Calu3 (cell line): ENCODE data around the gene FHL2. TPM values are rescaled to one million over a fixed set of nuclear protein-coding genes. Genes with fewer than 3 reads are reported as not detected.

Experiments
- BruUV-seq: library from RNA; stranded (reverse); fragments of 400-500 nt; replicated peaks from 2 replicates; lab custom pipeline; 2021; lab: Mats Ljungman, UMichigan
- CTCF ChIA-PET: fragments of 300-600 bp; sonication (Branson Sonifier 250); formaldehyde crosslinking; loops from one replicate; lab custom pipeline; 2022; ENCODE audit warnings: antibody characterized with exemption; lab: Charles Lee
- DNase-seq: peaks from one replicate; pipeline ENCODE4 v3.0.0; 2022
- H3K27ac Mint-ChIP-seq: one replicate; pipeline ENCODE4 v1.8.0; 2022; ENCODE audit warnings: mixed read lengths; ENCODE audit not compliant: unreplicated experiment
- H3K27me3 Mint-ChIP-seq: one replicate; pipeline ENCODE4 v1.8.0; 2022; ENCODE audit warnings: mixed read lengths; ENCODE audit not compliant: unreplicated experiment
- H3K36me3 Mint-ChIP-seq: one replicate; pipeline ENCODE4 v1.8.0; 2022; ENCODE audit warnings: mild to moderate bottlenecking, moderate library complexity, mixed read lengths; ENCODE audit not compliant: insufficient read depth, unreplicated experiment
- H3K4me1 Mint-ChIP-seq: one replicate; pipeline ENCODE4 v1.8.0; 2022; ENCODE audit warnings: mild to moderate bottlenecking, low read depth, mixed read lengths; ENCODE audit not compliant: unreplicated experiment
- H3K4me3 Mint-ChIP-seq: one replicate; pipeline ENCODE4 v1.8.0; 2022; ENCODE audit warnings: mild to moderate bottlenecking, low read depth, moderate library complexity, mixed read lengths; ENCODE audit not compliant: unreplicated experiment
- H3K9me3 Mint-ChIP-seq: one replicate; pipeline ENCODE4 v1.8.0; 2022; ENCODE audit warnings: low read depth, mixed read lengths; ENCODE audit not compliant: unreplicated experiment
- CTCF ChIP-seq: fragments of 200-600 bp; IDR thresholded peaks from one replicate; pipeline ENCODE4 v1.8.0; 2022; ENCODE audit warnings: antibody characterized with exemption; ENCODE audit not compliant: unreplicated experiment
- intact Hi-C: fragments of 100-400 bp; cut with micrococcal nuclease; formaldehyde crosslinking; loops from one replicate; pipeline ENCODE4 v1.10.0; 2022; ENCODE audit not compliant: unreplicated experiment
- total RNA-seq: library from RNA; stranded (reverse); gene quantifications from 2 replicates; pipeline ENCODE4 v1.2.3, GENCODE V29; 2022

Gene FHL2
- total RNA-seq, 1 experiment from 2014 or later, result 51.9 TPM

- peaks cover 37% of the 10 kb centered on the region for H3K4me1 Mint-ChIP-seq
- DNase-seq, result no peak
- peaks cover 59% of the 10 kb centered on the region for H3K36me3 Mint-ChIP-seq
- peak overlapping the region; percentile 84 for H3K4me3 Mint-ChIP-seq
- intact Hi-C loops, result loop anchor here (2.0 kb wide), 3 partner anchors 19 to 121 kb away; no protein-coding TSS in a partner anchor
- no peaks in the 10 kb centered on the region for H3K27me3 Mint-ChIP-seq
- no peak for TF ChIP-seq CTCF
- CTCF ChIA-PET, result no interaction called here
- peak overlapping the region; percentile 74 for H3K27ac Mint-ChIP-seq
- no peaks in the 10 kb centered on the region for H3K9me3 Mint-ChIP-seq
- no TSS peak for BruUV-seq
Observed at GRCh38 chr2:105397953-105398335, 907 bp downstream of the FHL2 start.

- no peaks in the 10 kb centered on the region for H3K9me3 Mint-ChIP-seq
- BruUV-seq, result TSS peak; percentile 70
- H3K27me3 Mint-ChIP-seq, result no peaks in the 10 kb centered on the region
- H3K4me1 Mint-ChIP-seq, result peaks cover 45% of the 10 kb centered on the region
- no peak for TF ChIP-seq CTCF
- peak overlapping the region; percentile 84 for H3K4me3 Mint-ChIP-seq
- peaks cover 67% of the 10 kb centered on the region for H3K36me3 Mint-ChIP-seq
- CTCF ChIA-PET, result interaction anchor here (0.7 to 1.0 kb wide), 3 partner anchors 12 to 124 kb away, joined by 3 to 5 read pairs (median 3); no protein-coding TSS in a partner anchor
- peak; percentile 25 for DNase-seq
- peak overlapping the region; percentile 83 for H3K27ac Mint-ChIP-seq
- intact Hi-C loops, result loop anchor here (2.0 kb wide), 3 partner anchors 18 to 122 kb away; no protein-coding TSS in a partner anchor
Observed at GRCh38 chr2:105397025-105397722, 1.7 kb downstream of the FHL2 start.

GRCh38 chr2:105396254-105397024 lies 2.4 kb downstream of the FHL2 start:
- peak overlapping the region; percentile 84 for H3K4me3 Mint-ChIP-seq
- CTCF ChIA-PET, result interaction anchor here (0.6 to 1.0 kb wide), 4 partner anchors 13 to 181 kb away, joined by 3 to 5 read pairs (median 3); no protein-coding TSS in a partner anchor
- no peaks in the 10 kb centered on the region for H3K27me3 Mint-ChIP-seq
- no peak for TF ChIP-seq CTCF
- no peaks in the 10 kb centered on the region for H3K9me3 Mint-ChIP-seq
- peak; percentile 80 for DNase-seq
- H3K36me3 Mint-ChIP-seq, result peaks cover 74% of the 10 kb centered on the region
- H3K27ac Mint-ChIP-seq, result peak overlapping the region; percentile 83
- peaks cover 52% of the 10 kb centered on the region for H3K4me1 Mint-ChIP-seq
- no TSS peak for BruUV-seq
- intact Hi-C loops, result loop anchor here (2.0 kb wide), 3 partner anchors 18 to 122 kb away; no protein-coding TSS in a partner anchor

GRCh38 chr2:105395691-105396090 lies 3.2 kb downstream of the FHL2 start:
- no peak for DNase-seq
- Mint-ChIP-seq H3K36me3 (peaks cover 82% of the 10 kb centered on the region), H3K9me3 (peaks cover 4% of the 10 kb centered on the region), H3K27me3 (no peaks in the 10 kb centered on the region), H3K27ac (peak overlapping the region; percentile 83), H3K4me1 (peaks cover 59% of the 10 kb centered on the region), H3K4me3 (peak overlapping the region; percentile 84)
- no TSS peak for BruUV-seq
- intact Hi-C loops, result loop anchor here (2.0 kb wide), 3 partner anchors 17 to 123 kb away; no protein-coding TSS in a partner anchor
- CTCF ChIA-PET, result no interaction called here
- no peak for TF ChIP-seq CTCF
